Stomach smooth muscle (tissue), 2 donors: Measurements from ENCODE around the gene ATR.

Source experiments
- H3K27ac ChIP-seq: one replicate; pipeline ENCODE4 v1.7.0; 2013; ENCODE audit warnings: mild to moderate bottlenecking, low read length, inconsistent platforms
- H3K27me3 ChIP-seq, 2 donors: one replicate each; pipeline ENCODE4 v1.7.0; 2013; ENCODE audit warnings: low read length in 2 of 2; ENCODE audit not compliant: insufficient read depth in 2 of 2, control insufficient read depth in 1 of 2
- H3K36me3 ChIP-seq, 2 donors: one replicate each; pipeline ENCODE4 v1.7.0; 2013; ENCODE audit warnings: low read length in 2 of 2; ENCODE audit not compliant: control insufficient read depth in 2 of 2, insufficient read depth in 2 of 2
- H3K4me1 ChIP-seq: one replicate; pipeline ENCODE4 v1.7.0; 2013; ENCODE audit warnings: low read length; ENCODE audit not compliant: control insufficient read depth, insufficient read depth
- H3K4me3 ChIP-seq, 2 donors: one replicate each; pipeline ENCODE4 v1.7.0; 2013; ENCODE audit warnings: low read length in 2 of 2
- H3K9ac ChIP-seq, 2 donors: one replicate each; pipeline ENCODE4 v1.7.0; 2013; ENCODE audit warnings: low read length in 2 of 2, mild to moderate bottlenecking in 1 of 2
- H3K9me3 ChIP-seq, 2 donors: one replicate each; pipeline ENCODE4 v1.7.0; 2013; ENCODE audit warnings: low read length in 2 of 2; ENCODE audit not compliant: control insufficient read depth in 2 of 2
- donor health status: healthy.
- donor health status: Pancreatic carcinoma.

The ATR gene

GRCh38 chr3:142530296-142530695 is 48.2 kb downstream of the ATR start:
- no peak overlapping the region for H3K4me3 ChIP-seq
- H3K9ac ChIP-seq, result no peak overlapping the region
- H3K9me3 ChIP-seq, result no peaks in the 10 kb centered on the region
- no peaks in the 10 kb centered on the region for H3K4me1 ChIP-seq
- H3K36me3 ChIP-seq, result peaks cover 9 to 19% of the 10 kb centered on the region in 2 donors
- H3K27me3 ChIP-seq, result no peaks in the 10 kb centered on the region
- no peak overlapping the region for H3K27ac ChIP-seq

- Histone ChIP-seq H3K4me1 (no peaks in the 10 kb centered on the region), H3K36me3 (peaks cover 11 to 13% of the 10 kb centered on the region in 2 donors), H3K9me3 (peaks cover 0 to 2% of the 10 kb centered on the region in 2 donors), H3K4me3 (no peak overlapping the region), H3K27ac (no peak overlapping the region), H3K9ac (no peak overlapping the region), H3K27me3 (no peaks in the 10 kb centered on the region)
Observed at GRCh38 chr3:142523921-142524566, 54.5 kb downstream of the ATR start.

GRCh38 chr3:142509079-142509478 is 69.5 kb downstream of the ATR start:
- peaks cover 8 to 9% of the 10 kb centered on the region in 2 donors for H3K36me3 ChIP-seq
- H3K4me3 ChIP-seq, result no peak overlapping the region
- H3K4me1 ChIP-seq, result no peaks in the 10 kb centered on the region
- no peak overlapping the region for H3K9ac ChIP-seq
- H3K27me3 ChIP-seq, result no peaks in the 10 kb centered on the region
- no peak overlapping the region for H3K27ac ChIP-seq
- no peaks in the 10 kb centered on the region for H3K9me3 ChIP-seq

DNA sequence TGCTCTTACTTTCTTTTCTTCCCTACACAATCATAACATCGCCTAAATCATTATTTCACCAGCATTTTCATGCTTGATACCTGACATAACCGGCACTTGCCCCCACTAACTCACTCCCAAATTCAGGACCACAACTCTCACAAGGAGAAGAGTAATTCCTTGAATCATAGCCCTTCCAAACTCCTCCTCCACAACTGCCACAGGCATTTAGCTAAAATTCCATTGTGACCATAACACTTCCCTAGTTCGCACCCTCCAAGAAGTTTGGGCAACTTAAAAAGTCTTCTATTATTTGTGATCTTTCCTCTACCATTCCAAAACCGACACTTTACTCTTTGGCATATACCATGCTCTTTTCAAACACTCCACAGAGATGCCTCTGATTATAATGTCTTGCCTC is 71.3 kb downstream of the ATR start:
- H3K9ac ChIP-seq, result no peak overlapping the region

GRCh38 chr3:142502187-142502985 is 76.1 kb downstream of the ATR start:
- H3K36me3 ChIP-seq, result peaks cover 0 to 7% of the 10 kb centered on the region in 2 donors
- H3K4me1 ChIP-seq, result no peaks in the 10 kb centered on the region
- no peaks in the 10 kb centered on the region for H3K27me3 ChIP-seq
- H3K9ac ChIP-seq, result no peak overlapping the region
- no peak overlapping the region for H3K4me3 ChIP-seq
- no peaks in the 10 kb centered on the region for H3K9me3 ChIP-seq
- H3K27ac ChIP-seq, result no peak overlapping the region

More for the DNA sequence above, 71.3 kb downstream of the ATR start:
- H3K36me3 ChIP-seq, result peaks cover 5 to 9% of the 10 kb centered on the region in 2 donors
- H3K4me3 ChIP-seq, result no peak overlapping the region
- no peaks in the 10 kb centered on the region for H3K9me3 ChIP-seq
- no peaks in the 10 kb centered on the region for H3K27me3 ChIP-seq
- H3K27ac ChIP-seq, result no peak overlapping the region
- no peaks in the 10 kb centered on the region for H3K4me1 ChIP-seq

DNA sequence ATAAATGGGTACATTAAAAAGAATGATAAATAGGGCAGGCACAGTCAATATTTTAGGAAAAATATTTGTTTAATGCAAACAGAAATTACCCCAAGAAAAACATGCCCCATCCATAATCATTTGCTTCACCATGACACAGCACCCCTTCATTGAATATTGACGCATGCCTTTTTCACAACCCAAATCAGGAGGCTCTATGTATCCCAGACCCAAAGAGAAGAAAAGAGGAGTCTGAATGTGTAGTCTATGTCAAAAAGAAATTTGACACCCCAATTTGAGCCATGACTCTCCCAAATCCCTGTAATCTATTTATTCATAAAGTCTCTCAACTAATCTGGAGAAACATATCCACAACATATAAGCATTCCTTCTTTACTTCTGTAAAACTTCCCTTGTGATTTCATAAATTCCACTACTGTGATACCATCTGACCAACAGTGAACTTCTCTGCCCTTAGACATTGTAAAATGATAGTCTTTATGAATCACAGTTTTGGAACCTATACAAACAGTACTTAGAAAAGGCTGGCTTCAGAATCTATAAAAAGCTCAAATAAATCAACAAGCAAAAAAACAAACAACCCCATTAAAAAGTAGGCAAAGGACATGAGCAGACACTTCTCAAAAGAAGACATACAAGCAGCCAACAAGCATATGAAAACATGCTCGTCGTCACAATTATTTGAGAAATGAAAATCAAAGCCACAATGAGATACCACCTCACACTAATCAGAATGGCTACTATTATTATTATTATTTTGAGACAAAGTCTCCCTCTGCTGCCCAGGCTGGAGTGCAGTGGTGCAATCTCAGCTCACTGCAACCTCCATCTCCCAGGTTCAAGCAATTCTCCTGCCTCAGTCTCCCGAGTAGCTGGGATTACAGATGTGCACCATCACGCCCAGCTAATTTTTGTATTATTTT is 77.3 kb downstream of the ATR start:
- peaks cover 3 to 6% of the 10 kb centered on the region in 2 donors for H3K36me3 ChIP-seq

DNA sequence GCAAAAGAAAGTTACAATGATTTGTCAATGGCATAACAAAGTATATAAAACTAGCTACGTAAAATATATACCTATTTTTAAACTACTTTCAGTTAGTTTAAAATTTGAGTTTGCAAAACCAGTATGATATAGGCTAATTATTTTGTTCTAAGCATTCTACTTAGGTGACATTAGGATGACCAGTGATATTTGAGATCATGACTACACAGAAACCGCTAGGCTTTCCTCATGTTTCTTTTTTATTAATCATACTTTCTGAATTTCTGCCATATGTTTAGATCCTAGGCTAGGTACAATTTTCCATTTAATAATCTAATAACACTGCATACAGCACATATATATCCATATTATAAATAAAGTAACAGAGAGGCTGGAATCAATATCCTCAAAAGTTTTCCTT is 78.3 kb downstream of the ATR start:
- no peaks in the 10 kb centered on the region for H3K27me3 ChIP-seq
- H3K4me1 ChIP-seq, result no peaks in the 10 kb centered on the region
- H3K9me3 ChIP-seq, result no peaks in the 10 kb centered on the region
- H3K4me3 ChIP-seq, result no peak overlapping the region
- no peak overlapping the region for H3K27ac ChIP-seq
- peaks cover 5 to 6% of the 10 kb centered on the region in 2 donors for H3K36me3 ChIP-seq
- no peak overlapping the region for H3K9ac ChIP-seq

More for the DNA sequence above, 77.3 kb downstream of the ATR start:
- Histone ChIP-seq H3K27ac (no peak overlapping the region), H3K9ac (no peak overlapping the region), H3K4me1 (no peaks in the 10 kb centered on the region), H3K9me3 (no peaks in the 10 kb centered on the region), H3K4me3 (no peak overlapping the region), H3K27me3 (no peaks in the 10 kb centered on the region)

DNA sequence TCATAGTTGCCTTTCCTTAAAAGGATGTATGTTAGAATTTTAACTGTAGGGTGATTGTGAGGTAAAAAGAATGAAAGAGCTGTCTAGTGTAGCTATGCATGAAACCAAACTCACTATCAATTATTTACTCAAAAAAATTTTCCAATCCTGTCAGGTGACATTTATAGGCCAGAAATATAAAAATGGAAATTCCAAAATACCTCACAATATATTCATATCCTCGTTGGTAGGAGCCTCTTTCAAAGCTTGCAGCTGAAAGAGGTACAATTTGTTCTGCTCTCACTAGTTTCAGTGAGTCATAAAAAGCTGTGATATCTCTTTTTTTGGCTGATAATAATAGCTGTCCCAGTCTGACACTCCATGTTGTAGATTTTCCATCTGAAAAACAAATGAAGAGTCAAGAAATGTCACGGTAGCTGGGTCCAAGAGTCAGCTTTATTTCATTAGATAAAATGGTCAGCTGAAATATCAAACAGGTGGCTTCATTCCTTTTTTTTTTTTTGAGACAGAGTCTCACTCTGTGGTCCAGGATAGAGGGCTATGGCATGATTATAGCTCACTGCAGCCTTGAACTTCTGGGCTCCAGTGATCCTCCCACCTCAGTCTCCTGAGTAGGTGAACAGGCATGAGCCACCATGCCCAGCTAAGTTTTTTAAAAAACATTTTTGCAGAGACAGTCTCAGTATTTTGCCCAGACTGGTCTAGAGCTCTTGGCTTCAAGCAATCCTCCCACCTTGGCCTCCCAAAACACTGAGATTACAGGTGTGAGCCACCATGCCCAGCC is 79.9 kb downstream of the ATR start:
- Histone ChIP-seq H3K36me3 (peaks cover 5 to 8% of the 10 kb centered on the region in 2 donors), H3K4me1 (no peaks in the 10 kb centered on the region), H3K9me3 (no peaks in the 10 kb centered on the region), H3K9ac (no peak overlapping the region), H3K4me3 (no peak overlapping the region), H3K27me3 (no peaks in the 10 kb centered on the region), H3K27ac (no peak overlapping the region)

- Histone ChIP-seq H3K27ac (no peak overlapping the region), H3K36me3 (peaks cover 8% of the 10 kb centered on the region in 2 donors), H3K9me3 (no peaks in the 10 kb centered on the region), H3K4me3 (no peak overlapping the region), H3K9ac (no peak overlapping the region), H3K27me3 (no peaks in the 10 kb centered on the region), H3K4me1 (no peaks in the 10 kb centered on the region)
Observed at GRCh38 chr3:142497729-142498128, 80.8 kb downstream of the ATR start.

GRCh38 chr3:142495103-142495502 is 83.4 kb downstream of the ATR start:
- Histone ChIP-seq H3K9ac (no peak overlapping the region), H3K27ac (no peak overlapping the region), H3K9me3 (no peaks in the 10 kb centered on the region), H3K4me1 (no peaks in the 10 kb centered on the region), H3K27me3 (no peaks in the 10 kb centered on the region), H3K4me3 (no peak overlapping the region), H3K36me3 (peaks cover 8 to 15% of the 10 kb centered on the region in 2 donors)
